HG02943 (cell line): ENCODE results near the gene GMPPB.
A peak's percentile ranks its signal among the peaks of the same experiment; 100 is the strongest.
"Not testable (repeated sequence)": the region's sequence is repeated elsewhere in the genome, so short reads cannot be mapped to it uniquely, and the experiment has no call there.

ENCODE experiments used
- ATAC-seq: cut with Tn5 transposase; IDR thresholded peaks from one replicate; pipeline ENCODE4 v1.9.1; 2021; ENCODE audit warnings: mild to moderate bottlenecking, low read depth, moderate library complexity; ENCODE audit not compliant: unreplicated experiment

Gene GMPPB

DNA sequence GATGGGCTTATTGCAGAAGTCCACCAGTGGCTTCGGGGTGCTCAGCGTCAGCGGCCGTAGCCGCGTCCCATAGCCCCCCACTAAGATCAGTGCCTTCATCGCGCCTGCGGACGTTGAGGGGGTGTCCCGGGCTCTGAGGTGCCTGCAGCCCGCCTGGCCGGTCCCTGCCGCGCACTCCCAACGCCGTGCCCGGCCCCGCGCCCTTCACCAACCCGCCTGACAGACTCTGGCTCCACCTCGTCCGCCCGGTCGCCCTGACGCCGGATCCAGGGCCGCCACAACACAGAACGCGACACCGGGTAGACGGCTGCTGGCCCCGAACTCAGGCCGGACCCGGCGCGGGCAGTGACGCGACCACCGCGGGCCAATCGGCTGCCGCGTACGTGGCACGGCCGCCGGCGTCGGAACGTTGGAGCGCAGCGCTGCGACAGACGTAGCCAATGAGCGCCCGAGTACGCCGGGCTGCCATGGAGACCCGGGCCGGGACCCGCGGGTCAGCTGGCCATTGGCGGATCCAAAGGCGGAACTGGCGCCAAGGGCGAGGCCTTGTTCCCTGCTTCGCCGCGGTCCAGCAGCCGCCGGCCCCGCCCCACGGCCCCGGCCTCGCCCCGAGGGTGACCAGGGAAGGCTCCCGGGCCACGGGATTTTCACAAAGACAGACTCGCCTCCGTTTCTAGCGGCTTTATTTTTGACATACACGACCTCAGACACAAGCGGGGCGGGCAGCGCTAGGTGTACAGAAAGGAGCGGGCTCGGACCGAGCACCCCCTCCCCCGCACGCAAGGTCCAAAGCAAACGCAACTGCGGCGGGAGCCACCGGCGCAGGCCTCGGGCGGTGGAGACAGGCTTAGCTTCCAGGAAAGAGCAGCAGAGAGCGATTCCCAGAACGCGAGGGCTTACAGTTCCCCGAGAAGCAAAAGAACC is at the start of gene GMPPB:
GMPPB (minus strand) TSS at position 324 of the 924 bp plus-strand sequence; CDS start at position 99, 225 bp downstream.
- peak; percentile 66 for ATAC-seq

DNA sequence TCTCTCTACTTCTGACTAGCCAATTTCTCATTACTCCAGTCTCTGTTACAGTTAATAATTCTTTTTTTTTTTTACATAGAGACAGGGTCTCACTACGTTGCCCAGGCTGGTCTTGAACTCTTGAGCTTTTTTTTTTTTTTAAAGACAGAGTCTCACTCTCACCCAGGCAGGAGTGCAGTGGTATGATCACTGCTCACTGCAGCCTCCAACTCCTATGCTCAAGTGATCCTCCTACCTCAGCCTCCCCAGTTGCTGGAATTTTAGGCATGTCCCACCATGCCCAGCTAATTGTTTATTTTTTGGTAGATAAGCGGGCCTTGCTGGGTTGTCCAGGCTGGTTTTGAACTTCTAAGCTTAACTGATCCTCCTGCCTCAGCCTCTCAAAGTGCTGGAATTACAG is 49.0 kb upstream of the GMPPB start:
- ATAC-seq = no peak

- no peak for ATAC-seq
Measured at GRCh38 chr3:49771340-49771938, 47.7 kb upstream of the GMPPB start.

DNA sequence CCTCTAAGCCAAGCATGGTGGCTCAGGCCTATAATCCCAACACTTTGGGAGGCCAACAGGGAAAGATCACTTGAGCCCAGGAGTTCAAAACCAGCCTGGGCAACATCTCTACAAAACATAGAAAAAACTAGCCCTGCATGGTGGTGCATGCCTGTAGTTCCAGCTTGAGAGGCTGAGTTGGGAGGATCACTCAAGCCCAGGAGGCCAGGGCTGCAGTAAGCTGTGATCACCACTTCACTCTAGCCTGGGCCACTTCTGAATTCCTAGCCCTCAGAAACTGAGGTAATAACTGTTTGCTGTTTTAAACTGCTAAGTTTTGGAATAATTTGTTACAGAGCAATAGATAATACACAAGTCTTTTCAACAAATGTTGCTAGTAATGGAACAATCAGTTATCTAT is 46.2 kb upstream of the GMPPB start:
- no peak for ATAC-seq

GRCh38 chr3:49769286-49769915 is 45.6 kb upstream of the GMPPB start:
- no peak for ATAC-seq

DNA sequence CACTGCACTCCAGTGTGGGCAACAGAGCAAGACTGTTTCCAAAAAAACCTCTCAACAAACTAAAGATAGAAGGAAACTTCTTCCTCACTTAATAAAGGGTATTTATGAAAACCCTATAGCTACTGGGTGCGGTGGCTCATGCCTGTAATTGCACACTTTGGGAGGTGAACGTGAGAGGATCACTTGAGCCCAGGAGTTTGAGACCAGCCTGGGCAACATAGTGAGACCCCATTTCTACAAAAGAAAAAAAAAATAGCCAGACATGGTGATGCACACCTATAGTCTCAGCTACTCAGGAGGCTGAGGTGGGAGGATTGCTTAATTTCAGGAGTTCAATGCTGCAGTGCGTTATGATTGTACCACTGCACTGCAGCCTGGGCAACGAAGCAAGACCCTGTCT is 40.2 kb upstream of the GMPPB start:
- no peak for ATAC-seq

GRCh38 chr3:49761661-49762060 is 37.9 kb upstream of the GMPPB start:
- ATAC-seq = no peak

GRCh38 chr3:49759226-49759625 is 35.5 kb upstream of the GMPPB start:
- no peak for ATAC-seq

DNA sequence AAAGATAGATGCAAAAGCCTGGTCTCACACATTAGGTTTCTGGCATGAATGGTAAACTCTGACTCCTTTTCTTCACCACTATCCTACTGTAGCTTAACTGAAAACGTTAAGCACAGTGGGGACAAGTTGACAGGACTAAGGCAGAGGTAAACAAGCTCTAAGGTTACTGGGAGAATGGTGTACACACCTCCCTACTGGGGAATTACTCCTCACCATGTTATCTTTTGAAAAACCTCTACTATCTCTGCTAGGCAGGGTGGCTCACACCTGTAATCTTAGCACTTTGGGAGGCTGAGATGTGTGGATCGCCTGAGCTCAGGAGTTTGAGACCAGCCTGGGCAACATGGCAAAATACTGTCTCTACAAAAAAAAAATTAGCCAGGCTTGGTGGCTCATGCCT is 33.4 kb upstream of the GMPPB start:
- no peak for ATAC-seq

DNA sequence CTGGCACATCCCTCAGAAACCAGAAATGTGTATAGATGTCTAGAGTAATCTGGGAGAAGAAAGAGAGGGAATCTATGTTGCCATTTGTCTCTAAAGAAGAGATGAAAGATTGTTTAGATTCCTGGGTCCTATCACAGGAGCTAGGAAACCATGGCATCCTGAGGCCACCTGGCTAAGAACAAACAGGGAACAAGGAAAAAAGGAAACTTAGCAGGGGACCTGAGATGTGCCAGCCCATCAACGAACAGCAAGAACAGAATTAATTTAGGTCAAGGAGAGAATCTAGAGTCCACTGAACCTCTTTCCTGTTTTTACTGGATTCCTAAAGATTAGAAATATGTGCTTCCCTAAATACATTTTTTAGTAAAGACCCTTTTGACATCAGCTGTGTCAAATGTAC is 32.3 kb upstream of the GMPPB start:
- no peak for ATAC-seq

- no peak for ATAC-seq
Measured at GRCh38 chr3:49754536-49754935, 30.8 kb upstream of the GMPPB start.

DNA sequence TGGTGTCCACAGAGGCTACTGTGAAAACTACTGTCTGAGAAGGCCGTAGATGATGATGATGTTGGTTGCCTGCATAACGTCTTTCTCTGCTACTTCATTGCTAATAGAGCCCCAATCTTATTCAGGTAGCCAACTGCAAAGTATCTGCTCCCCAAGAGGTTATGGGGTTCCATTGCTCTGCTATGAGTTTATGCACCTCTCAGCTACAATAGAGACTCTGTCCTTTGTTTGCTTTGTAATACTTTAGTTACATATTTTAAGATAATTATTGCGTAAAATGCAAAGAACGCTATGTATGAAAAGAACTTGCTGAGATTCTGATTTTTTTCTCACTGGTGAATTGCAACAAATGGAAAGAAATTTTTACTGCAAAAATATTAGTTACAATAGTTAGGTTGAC is 27.8 kb upstream of the GMPPB start:
- no peak for ATAC-seq

DNA sequence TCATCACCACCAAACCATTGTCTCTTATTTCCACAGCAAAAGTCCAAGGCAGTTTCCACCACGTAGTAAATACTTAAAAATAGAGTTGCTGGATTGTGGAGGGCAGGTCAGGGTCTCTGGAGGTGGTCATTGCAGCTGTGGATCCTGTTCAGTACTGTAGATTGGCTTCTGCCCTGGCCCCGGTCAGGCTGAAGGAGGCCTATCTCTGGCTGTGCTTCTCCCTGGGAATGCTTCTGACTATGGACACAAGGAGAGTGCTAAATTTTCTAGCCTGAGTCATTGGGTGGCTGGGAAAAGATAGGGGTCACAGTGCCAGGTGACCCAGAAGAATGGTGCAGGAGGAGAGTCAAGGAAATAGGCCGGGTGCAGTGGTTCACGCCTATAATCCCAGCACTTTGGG is 26.3 kb upstream of the GMPPB start:
- ATAC-seq = no peak

DNA sequence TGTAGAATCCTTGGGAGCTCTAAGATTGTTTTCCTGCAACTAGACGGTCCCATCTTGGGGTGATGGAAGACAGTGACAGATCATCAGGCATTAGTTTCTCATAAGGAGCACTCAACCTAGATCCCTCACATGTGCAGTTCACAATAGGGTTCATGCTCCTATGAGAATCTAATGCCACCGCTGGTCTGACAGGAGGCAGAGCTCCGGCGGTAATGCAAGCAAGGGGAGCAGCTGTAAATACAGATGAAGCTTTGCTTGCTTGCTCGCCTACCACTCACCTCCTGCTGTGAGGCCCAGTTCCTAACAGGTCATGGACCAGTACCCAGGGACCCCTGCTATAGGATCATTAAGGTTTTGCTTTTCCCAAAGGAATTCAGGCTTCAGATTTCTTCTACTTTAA is 25.1 kb upstream of the GMPPB start:
- ATAC-seq = not testable (repeated sequence)

GRCh38 chr3:49747792-49748480 is 24.2 kb upstream of the GMPPB start:
- no peak for ATAC-seq

DNA sequence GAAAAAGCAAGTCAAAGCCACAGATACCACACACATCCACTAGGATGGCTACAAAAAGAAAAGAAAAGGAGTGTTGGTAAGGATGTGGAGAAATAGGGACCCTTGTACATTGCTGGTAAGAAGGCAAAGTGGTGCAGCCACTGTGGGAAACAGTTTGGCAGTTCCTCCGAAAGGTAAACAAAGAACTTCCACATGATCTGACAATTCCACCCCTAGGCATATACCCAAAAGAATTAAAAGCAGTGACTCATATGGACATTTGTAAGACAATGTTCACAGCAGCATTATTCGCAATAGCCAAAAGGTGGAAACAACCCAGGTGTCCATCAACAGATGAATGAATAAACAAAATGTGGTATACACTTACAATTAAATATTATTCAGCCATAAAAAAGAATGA is 22.2 kb upstream of the GMPPB start:
- ATAC-seq = no peak

DNA sequence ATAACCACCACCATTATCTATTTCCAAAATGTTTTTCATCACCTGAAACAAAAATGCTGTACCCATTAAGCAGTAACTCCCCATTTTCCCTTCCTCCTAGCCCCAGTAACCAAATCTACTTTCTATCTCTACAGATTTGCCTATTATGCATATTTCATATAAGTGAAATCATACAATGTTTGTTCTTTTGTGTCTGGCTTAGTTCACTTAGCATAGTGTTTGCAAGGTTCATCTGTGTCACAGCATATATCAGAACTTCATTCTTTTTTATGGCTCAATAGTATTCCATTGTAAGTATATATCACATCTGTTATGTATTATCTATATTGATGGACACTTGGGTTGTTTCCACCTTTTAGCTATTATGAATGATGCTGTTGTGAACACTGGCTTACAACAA is 16.7 kb upstream of the GMPPB start:
- ATAC-seq = no peak

GRCh38 chr3:49738067-49738713 is 14.4 kb upstream of the GMPPB start:
- no peak for ATAC-seq

GRCh38 chr3:49734752-49735151 is 11.0 kb upstream of the GMPPB start:
- ATAC-seq = no peak

GRCh38 chr3:49733551-49733950 is 9.8 kb upstream of the GMPPB start:
- no peak for ATAC-seq
